Heart left ventricle (tissue), 13 donors: ENCODE results near the gene ERC1.

Experiments
- CTCF ChIP-seq, 12 donors: fragments of 200-600 bp; sonication (generic) in 4 of 12; IDR thresholded peaks; one replicate each; pipeline versions ENCODE4 v1.5.0 to v1.8.0; 2018 to 2022; ENCODE audit warnings: antibody characterized with exemption in 12 of 12, mild to moderate bottlenecking in 5 of 12
- POLR2A ChIP-seq, 2 donors: fragments of 450-650 bp; IDR thresholded peaks; one replicate each; pipeline ENCODE4 v1.6.1; 2017; ENCODE audit warnings: antibody characterized with exemption in 2 of 2, mild to moderate bottlenecking in 2 of 2, moderate library complexity in 2 of 2
- donor health status: ischemic (EF 13 %, LVEDD 7.1; RV severe dilation, severe dysfunction).
- donor health status: DM: no; HTN: yes; CAD: no.
- donor health status: DM: no; HTN: no; CAD: no.
- donor health status: ischemic (EF 25% LVEDD 6.9; RV normal size, moderate dysfunction).
- donor health status: ischemic (EF 25% LVEDD 5.7; RV mildly dilated, moderate dysfunction).
- donor health status: ischemic (EF 35%, LVEDD 5.7; RV mildly dilated, moderate dysfunction).
- donor health status: nonischemic (EF 11% LVEDD 7.7; RV severe dilation, severe dysfunction).
- donor health status: DM: yes; HTN: yes; CAD: no.
- donor health status: PGD.
- donor health status: ischemic (EF 29% LVEDD 5.4; RV normal size, mild dysfunction).
- donor health status: nonischemic (EF 23%, LVEDD 6.1; RV moderate dilation, normal function).

DNA sequence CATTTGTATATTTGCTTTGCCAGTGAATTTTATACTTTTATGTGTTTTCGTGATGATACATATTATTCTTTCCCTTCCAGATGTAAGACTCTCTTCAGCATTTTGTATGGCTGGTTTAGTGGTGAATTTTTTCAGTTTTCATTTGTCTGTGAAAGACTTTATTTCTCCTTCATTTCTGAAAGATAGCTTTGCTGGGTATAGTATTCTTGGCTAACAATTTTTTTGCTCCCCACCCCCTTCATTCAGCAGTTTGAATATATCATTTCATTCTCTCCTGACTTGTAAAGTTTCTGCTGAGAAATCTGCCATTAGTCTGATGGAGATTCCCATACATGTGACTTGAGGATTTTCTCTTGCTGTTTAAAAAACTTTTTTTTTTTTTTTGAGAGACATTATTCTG, 72.8 kb downstream of the ERC1 start:
- no peak for TF ChIP-seq CTCF (IDR thresholded peaks at IDR 0.05)
- TF ChIP-seq POLR2A (IDR thresholded peaks at IDR 0.05): no peak
